ENCODE measurements around the gene STK10.

The STK10 gene

DNA sequence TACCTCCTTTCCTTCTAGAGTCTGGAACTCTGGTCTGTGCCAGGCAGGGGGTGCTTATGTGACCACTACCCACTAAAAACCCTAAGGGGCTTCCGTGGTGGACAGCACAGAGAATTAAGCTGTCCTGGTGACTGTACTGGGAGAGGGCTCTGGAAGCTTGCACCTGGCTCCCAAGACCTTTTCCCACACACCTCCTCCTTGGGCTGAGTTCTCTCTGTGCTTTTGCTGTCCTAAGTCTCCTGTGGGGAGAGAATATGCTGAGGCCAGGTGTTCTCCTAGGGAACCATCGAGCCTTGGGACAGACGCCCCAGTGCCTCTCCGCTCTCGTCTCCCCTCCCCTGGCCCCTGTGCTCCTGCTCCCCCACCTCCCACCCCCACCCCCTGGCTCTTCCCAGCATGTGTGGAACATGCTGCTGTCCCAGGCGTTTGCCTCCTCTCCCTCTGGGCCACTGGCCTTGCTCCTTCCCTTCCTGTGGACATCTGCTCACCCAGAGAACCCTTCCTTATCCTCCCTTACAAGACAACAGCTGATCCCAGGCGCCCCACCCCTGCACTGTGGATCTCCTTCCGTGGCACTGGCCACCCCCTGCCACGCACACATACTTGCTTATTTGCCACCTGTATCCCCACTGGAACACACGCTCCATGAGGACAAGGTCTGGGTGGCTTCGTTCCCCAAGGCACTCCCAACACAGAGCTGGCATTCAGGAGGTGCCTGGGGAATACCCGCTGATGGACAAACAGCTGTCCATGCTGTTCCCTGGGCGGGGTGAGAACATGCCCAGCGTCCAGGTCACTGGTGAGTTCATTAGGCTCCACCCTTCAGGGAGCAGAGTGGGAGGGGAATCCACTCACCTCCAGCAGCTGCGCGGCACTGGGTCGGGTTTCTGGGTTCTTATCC is 83.0 kb downstream of the STK10 start:
- no peak for DNase-seq

DNA sequence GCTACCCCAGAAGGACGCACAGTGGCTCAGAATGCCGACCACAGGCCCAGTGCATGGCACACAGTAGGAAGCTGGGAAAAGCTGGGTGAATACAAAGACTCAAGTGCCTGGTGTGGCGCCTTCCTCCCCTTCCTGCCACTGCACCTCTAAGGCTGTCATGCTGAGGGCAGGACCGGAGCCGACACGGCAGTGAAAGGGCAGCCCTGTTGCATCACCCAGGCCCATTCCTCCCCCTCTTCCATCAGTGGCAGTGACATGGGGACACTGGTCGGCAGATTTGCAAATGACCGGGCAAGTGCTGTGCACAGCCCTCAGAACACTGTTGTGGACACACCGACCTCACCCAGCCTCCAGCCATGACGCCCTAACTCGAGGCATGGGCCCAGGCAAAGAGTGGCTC is 84.0 kb downstream of the STK10 start:
- no peak for DNase-seq

DNA sequence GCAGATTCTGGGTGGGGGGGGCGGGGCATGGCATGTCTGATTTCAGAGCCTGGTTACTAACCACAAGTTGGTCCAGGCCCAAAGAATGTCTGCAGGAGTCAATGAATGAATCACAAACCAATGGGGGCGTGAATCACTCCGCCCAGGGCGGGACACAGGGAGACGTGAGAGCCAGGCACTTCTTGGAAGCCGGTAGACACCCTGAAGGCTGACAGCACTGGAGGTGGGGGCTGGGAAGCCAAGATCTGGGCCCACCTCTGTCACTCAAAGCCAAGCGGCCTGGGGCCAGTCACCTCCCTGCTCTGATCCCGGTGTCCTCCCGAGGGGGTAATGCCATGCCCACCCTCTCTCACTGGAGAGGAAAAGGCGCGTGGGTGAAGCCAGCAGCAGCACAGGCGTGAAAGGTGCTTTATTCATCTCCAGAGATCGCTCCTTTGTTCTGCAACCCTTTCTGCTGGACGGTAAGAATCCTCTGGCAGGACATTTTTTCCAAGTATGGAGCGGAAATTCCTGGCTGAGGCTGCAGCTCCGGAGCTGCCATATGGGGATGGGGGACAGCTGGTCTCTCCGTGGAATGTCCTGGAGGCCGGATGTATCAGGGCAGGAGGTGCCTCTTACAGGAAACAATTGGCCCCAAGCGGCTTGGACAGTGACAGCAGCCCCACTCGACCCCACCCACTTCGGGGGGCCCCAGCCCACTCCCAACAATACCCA is 85.0 kb downstream of the STK10 start:
- DNase-seq: no peak

DNA sequence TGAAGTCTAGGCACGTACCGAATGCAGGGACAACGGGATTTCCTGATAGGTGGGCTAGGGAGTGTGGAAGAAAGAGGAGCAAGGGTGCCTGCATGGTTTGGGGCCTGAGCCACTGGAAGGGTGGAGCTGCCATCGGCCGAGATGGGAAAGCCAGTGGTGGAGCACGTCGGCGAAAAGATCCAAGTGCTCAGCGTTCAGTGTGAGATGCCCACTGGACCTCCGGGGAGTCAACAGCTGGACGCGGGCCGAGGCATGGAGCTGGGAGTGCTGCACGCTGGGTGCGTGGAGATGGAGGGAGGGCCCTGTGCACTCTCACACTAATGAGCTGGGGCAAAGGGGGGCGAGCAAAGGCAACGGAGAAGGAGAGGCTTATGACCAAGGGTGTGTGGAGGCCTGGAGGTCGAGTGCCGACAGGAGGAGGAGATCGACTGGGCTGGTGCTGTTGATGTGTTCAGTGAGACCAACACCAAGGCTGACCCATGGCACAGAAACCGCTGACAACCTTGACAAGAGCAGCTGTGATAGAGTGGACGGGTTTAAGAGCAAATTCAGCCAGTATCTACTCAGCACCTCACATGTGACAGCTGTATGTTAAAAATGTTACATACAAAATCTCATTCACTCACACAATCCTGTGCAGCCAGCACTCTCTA is 85.7 kb downstream of the STK10 start:
- DNase-seq: no peak

DNA sequence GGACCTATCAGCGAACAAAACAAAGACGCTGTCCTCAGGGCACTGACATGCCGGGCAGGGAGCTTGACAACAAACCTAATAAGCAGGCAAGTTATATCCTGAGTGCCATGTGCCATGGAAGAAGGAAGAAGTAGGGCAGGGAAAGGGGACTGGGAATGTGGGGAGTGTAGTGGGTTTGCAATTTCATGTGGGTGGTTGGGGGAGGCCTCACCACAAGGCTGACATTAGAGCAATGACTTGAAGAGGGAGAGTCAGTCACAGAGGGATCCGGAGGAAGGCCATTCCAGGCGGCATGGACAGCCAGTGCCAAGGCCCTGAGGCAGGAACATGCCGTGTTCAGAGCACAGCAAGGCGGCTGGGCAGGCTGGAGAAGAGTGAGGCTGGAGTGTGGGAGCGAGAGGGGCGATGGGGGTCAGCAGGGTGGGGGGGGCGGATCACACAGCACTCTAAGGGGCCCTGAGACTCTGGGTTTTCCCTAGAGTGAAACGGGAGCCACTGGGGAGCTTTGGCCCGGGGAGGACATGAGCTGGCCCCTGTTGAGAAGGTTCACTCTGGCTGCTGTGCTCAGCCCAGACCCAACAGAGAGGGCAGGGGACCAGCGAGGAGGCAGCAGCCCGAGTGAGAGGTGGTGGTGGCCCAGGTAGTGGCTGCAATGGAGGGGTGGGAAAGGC is 86.3 kb downstream of the STK10 start:
- no peak for DNase-seq

- DNase-seq: no peak
Observed at GRCh38 chr5:172098883-172099282, 89.1 kb downstream of the STK10 start.

DNA sequence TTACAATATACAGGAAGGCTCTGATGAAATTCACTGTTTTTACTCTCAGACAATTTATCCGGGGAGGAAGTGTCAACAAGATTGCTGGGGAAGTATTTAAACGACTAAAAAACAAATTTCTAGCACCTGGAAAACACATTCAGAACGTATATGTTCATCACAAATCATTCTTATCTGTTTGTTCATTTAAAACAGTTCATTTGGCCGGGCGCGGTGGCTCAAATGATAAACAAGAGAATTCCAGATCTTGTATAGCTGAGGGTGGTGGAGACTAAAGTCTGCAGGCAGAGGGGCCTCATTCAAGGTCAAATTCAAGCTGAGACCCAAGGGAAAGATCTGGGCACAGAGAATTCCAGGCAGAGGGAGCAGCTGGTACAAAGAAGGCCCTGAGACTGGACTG is 90.0 kb downstream of the STK10 start:
- DNase-seq: no peak

DNA sequence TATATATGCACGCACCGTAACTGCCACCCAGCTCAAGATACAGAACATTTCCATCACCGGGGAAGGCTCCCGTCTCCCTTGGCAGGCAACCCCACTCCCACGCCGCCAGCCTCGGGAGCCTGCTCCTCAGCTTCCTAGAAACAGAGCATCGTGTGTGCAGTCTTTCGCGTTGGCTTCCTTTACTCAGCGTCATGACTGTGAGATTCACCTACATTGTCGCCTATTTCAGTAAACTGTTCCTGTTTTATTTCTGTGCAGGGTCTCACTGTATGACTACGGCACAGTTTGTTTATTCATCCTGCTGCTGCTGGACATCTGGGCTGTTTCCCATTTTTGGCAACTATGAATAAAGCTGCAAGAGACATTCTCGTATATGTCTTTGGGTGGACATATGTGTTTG is 90.7 kb downstream of the STK10 start:
- DNase-seq: no peak

- DNase-seq: no peak
Observed at GRCh38 chr5:172096207-172096940, 91.7 kb downstream of the STK10 start.

- no peak for DNase-seq
Observed at GRCh38 chr5:172095368-172096206, 92.4 kb downstream of the STK10 start.

GRCh38 chr5:172093965-172094364 is 94.1 kb downstream of the STK10 start:
- no peak for DNase-seq

DNA sequence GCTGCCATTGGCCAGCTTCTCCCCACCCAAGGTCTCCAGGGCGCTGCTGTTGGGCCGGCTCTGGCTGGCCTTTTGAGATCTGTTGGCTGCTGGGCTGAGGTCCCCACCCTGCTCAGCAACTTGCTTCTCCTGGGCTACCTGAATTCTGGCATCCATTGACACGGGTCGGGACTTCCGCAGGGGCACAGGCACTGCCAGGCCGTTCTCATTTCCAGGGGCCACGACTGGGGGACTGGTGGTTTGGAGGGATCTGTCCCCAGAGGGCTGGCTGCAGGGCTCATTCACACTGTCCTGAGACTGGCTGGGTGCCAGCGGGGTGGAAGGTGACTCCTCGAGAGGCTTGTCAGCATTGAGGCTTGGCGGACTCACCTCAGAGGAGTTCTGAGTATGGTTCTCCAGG is 94.5 kb downstream of the STK10 start:
- no peak for DNase-seq

DNA sequence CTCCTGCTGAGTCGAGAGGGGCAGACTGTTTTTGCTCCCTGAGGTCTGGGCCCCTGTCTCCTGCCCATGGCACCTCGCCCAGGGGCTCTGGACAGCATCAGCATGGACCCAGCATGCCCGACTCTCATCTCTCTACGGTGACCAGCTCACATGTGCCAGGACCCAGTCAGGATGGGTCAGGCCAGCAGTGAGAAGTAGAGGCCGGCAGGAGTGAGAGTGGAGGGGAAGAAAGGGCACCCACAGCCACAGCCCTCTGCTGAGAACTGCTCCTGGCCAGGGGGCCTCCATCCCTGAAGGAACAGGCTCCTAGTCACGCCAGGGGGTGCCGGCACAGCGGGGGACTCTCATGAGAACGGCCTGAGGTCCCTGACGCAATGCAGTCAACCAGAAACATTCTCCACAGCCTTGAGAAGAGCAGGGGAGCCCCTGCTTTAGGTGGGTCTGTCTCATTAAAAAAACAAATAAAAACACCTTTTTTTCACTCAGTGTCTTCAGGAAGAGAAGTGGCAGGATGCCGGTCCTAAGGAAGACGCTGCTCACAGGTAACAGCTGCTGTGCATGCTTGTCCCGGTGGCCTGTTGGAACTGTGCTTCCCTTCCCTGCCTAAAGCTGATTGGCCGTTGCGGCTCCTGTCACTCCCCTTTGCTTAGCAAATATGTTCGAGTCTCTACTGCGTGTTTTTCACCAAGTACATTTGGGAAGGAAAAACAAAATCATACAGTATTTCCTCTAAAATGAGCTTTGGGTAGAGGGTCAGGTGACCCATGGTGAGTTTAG is 95.9 kb downstream of the STK10 start:
- DNase-seq: no peak

GRCh38 chr5:172090976-172091547 is 97.0 kb downstream of the STK10 start:
- DNase-seq: no peak

GRCh38 chr5:172089298-172090117 is 98.5 kb downstream of the STK10 start:
- DNase-seq: no peak

DNA sequence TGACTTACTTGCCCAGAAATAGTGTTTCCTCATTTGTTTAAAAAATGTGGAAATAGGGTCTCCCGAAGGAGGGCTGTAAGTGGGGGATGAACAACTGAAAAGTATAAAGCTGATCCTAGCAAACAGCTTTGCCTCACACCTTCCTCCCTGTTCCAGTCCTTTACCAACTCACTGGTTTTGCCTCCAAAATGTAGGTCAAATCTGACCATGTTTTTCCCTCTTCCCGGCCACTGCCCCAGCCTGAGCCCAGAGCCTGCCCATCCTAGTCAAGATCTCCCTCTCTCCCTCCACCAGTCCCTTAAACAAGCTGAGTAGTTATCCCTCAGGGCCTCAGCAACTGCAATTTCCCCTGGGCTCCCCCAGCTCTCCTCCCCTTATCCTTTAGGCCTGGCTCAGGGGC is 99.2 kb downstream of the STK10 start:
- no peak for DNase-seq

DNA sequence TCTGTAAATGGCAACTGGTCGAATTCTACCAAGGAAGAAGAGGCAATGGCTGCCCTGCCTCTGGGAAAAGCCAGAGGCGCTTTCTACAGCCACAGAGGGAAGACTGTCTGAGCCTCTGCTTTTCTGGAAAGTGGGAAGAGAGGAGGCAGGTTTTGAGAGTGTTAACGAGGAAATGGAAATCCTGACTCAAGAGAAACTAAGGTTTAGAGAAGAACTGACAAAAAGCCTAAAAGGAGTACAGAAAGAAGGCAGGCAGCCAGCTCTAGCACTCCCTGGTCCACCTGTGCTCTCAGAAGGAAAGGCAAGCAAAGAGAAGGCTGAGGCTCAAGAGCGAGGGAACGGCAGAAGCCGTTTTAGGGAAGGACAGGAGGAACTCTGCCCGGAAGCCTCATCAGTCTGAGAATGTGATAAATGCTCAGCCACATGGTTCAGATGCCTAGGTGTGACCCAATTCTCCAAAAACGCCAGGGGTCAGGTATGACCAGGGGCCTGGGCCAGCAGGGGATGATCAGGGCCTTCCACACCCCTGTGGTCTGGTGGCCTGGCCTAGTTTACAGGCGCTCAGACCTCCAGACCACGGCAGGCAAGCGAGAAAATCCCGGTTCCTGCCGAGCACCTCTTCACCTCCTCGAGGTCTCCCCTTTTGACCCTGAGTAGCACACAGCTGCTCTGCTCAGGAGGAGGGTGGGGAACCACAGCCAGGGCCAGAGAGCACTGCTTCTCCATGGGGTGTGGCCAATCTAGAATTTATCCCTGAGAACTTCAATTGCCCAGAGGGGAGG is 101.6 kb downstream of the STK10 start:
- no peak for DNase-seq

DNA sequence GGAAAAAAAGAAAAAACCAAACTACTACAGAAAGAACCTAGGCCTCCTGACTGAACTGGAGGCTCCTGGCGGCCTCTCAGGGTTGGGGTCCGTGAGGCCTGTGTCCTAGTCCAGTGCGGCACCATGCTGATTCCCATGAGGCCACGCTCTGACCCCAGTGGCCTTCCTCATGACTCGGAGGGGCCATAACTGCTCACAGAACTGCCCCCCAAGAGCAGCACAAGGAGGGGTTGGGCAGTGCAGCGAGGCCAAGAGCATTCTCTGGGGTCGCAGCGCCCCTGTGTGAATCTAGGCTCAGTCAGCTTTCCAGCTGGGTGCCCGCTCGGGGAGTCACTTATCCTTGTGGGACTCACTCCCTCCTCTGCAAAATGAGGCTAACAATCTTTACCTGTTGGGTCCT is 102.3 kb downstream of the STK10 start:
- DNase-seq: no peak

- DNase-seq: no peak
Observed at GRCh38 chr5:172082180-172082579, 105.8 kb downstream of the STK10 start.

All from NCI-H2171 treated with DMSO at 0.1 percent for 48 hours (cell line).